ENCODE data around the gene FCRL3. TPM values are rescaled to one million over a fixed set of nuclear protein-coding genes. Genes with fewer than 3 reads are reported as not detected.

FCRL3 gene, protein sequence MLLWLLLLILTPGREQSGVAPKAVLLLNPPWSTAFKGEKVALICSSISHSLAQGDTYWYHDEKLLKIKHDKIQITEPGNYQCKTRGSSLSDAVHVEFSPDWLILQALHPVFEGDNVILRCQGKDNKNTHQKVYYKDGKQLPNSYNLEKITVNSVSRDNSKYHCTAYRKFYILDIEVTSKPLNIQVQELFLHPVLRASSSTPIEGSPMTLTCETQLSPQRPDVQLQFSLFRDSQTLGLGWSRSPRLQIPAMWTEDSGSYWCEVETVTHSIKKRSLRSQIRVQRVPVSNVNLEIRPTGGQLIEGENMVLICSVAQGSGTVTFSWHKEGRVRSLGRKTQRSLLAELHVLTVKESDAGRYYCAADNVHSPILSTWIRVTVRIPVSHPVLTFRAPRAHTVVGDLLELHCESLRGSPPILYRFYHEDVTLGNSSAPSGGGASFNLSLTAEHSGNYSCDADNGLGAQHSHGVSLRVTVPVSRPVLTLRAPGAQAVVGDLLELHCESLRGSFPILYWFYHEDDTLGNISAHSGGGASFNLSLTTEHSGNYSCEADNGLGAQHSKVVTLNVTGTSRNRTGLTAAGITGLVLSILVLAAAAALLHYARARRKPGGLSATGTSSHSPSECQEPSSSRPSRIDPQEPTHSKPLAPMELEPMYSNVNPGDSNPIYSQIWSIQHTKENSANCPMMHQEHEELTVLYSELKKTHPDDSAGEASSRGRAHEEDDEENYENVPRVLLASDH
- not detected in 5 replicates for total RNA-seq (2022; extraction: Qiagen RNA extraction; ENCODE audit: low read depth)

DNA sequence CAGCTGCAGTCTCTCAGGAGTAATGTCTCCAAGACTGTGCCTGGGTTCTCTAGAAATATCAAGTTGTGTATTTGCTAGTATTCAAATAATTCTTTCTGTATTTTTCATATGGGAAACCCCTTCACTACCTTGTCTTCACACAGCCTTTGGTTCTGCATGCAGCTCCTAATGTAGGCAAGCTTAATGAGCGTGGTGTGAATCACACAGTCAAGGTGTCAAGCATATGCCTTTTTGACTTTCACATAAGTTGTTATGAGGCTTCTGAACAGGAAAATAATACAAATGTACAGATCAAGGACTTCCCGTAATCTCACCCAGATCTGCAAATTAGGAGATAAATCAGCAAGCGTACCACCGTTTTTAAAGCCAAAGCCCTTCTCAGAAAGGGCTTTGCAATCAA, at the start of gene FCRL3:
FCRL3 (minus strand) TSS at position 38 of the 400 bp plus-strand sequence. CDS start 280 bp downstream, outside the sequence.

Other genes starting within 250 kb of the FCRL3 start
- not detected in 5 replicates for gene FCRL5, start 148.3 kb downstream of the FCRL3 start, total RNA-seq (2022; extraction: Qiagen RNA extraction; ENCODE audit: low read depth)
- not detected in 5 replicates for gene FCRL4, start 102.7 kb downstream of the FCRL3 start, total RNA-seq (2022; extraction: Qiagen RNA extraction; ENCODE audit: low read depth)
- not detected in 5 replicates for gene FCRL2, start 76.4 kb upstream of the FCRL3 start, total RNA-seq (2022; extraction: Qiagen RNA extraction; ENCODE audit: low read depth)
- gene FCRL1, start 119.4 kb upstream of the FCRL3 start, total RNA-seq (2022; extraction: Qiagen RNA extraction; ENCODE audit: low read depth): not detected in 5 replicates
- gene CD5L, start 141.0 kb upstream of the FCRL3 start, total RNA-seq (2022; extraction: Qiagen RNA extraction; ENCODE audit: low read depth): not detected in 5 replicates